CD4-positive, alpha-beta T cell treated with Interleukin-17A for 1 hour (primary cell): ENCODE data around the gene COA7.

Experiments used
- DNase-seq: peaks from one replicate; pipeline ENCODE4 v3.0.0-alpha.2; 2020

COA7 gene

GRCh38 chr1:52667984-52668383, 30.2 kb downstream of the COA7 start:
- DNase-seq, result no peak

GRCh38 chr1:52667290-52667689, 30.9 kb downstream of the COA7 start:
- DNase-seq, result no peak

- no peak for DNase-seq
Observed at GRCh38 chr1:52665006-52665941, 32.9 kb downstream of the COA7 start.

GRCh38 chr1:52663716-52664115, 34.4 kb downstream of the COA7 start:
- DNase-seq, result no peak

GRCh38 chr1:52662645-52663313, 35.4 kb downstream of the COA7 start:
- no peak for DNase-seq

GRCh38 chr1:52660807-52661206, 37.3 kb downstream of the COA7 start:
- no peak for DNase-seq

- DNase-seq, result no peak
Observed at GRCh38 chr1:52659851-52660596, 38.1 kb downstream of the COA7 start.

GRCh38 chr1:52659356-52659755, 38.8 kb downstream of the COA7 start:
- no peak for DNase-seq

GRCh38 chr1:52658795-52659194, 39.4 kb downstream of the COA7 start:
- DNase-seq, result no peak

- no peak for DNase-seq
Observed at GRCh38 chr1:52657702-52658101, 40.4 kb downstream of the COA7 start.

GRCh38 chr1:52654063-52654462, 44.1 kb downstream of the COA7 start:
- no peak for DNase-seq

GRCh38 chr1:52653207-52653849, 44.8 kb downstream of the COA7 start:
- no peak for DNase-seq

- no peak for DNase-seq
Observed at GRCh38 chr1:52651904-52652303, 46.2 kb downstream of the COA7 start.

GRCh38 chr1:52645261-52645660, 52.9 kb downstream of the COA7 start:
- no peak for DNase-seq

- DNase-seq, result peak; percentile 3
Observed at GRCh38 chr1:52641307-52641706, 56.8 kb downstream of the COA7 start.

- DNase-seq, result no peak
Observed at GRCh38 chr1:52640697-52641096, 57.5 kb downstream of the COA7 start.

- DNase-seq, result no peak
Observed at GRCh38 chr1:52637946-52638345, 60.2 kb downstream of the COA7 start.

GRCh38 chr1:52636721-52637695, 61.1 kb downstream of the COA7 start:
- peak; percentile 90 for DNase-seq

GRCh38 chr1:52635321-52636089, 62.6 kb downstream of the COA7 start:
- DNase-seq, result peak; percentile 70
